Stimulated activated CD4-positive, alpha-beta T cell treated with anti-CD3 and anti-CD28 coated beads, Interleukin-15, amount 100 ng/mL, for 1 hour (primary cell): Measurements from ENCODE around the gene PPP1R1A.

Experiments
- DNase-seq, 2 donors: peaks; one replicate each; pipeline ENCODE4 v3.0.0-alpha.2; 2020; ENCODE audit warnings: low read depth in 1 of 2, low spot score in 1 of 2

Gene PPP1R1A

GRCh38 chr12:54588110-54588889 lies at the start of gene PPP1R1A:
PPP1R1A (minus strand) TSS chr12:54588659; CDS start chr12:54588488, 171 bp downstream.
- no peak for DNase-seq

- DNase-seq: no peak
Measured at GRCh38 chr12:54634795-54635194, 46.3 kb upstream of the PPP1R1A start, which contains the start of gene LACRT. LACRT (minus strand) TSS chr12:54634895; CDS start chr12:54634841, 54 bp downstream.

DNA sequence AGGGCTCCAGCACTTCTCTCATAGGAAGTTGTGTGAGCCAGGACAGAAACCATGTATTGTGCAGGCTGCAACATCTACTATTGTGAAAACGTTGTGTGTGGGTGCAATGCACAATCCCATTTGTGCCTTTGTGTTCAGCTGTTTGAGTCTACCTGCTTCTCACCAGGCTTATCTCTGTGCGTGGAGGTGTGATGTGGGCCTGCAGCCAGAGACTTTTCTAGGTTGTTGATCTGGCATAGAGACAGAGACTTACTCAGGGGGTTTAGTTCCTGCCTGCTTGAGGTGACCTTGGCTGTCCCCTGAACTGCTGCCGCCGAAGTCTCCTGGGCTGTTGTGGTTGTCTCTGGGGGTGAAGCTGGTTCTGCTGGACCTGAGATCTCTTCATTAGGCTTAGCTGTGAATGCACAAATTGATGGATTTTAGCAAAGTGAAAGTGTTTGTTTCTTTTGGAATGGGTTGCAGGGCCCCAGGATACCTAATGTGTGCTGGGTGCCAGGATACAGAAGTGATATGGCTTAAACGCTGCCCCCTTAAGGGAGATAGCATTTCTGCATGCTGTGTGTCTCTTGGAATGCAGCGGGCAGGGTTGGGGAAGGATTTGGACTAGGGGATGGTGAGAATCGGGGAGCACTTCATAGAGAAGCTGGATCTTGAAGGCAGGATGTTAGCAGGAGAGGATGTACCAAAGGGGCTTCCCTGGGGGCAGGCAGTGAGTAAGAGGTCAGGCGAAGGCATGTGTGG lies 43.7 kb upstream of the PPP1R1A start:
- no peak for DNase-seq

- no peak for DNase-seq
Measured at GRCh38 chr12:54631551-54631950, 43.1 kb upstream of the PPP1R1A start.

- no peak for DNase-seq
Measured at GRCh38 chr12:54629925-54630324, 41.5 kb upstream of the PPP1R1A start.

DNA sequence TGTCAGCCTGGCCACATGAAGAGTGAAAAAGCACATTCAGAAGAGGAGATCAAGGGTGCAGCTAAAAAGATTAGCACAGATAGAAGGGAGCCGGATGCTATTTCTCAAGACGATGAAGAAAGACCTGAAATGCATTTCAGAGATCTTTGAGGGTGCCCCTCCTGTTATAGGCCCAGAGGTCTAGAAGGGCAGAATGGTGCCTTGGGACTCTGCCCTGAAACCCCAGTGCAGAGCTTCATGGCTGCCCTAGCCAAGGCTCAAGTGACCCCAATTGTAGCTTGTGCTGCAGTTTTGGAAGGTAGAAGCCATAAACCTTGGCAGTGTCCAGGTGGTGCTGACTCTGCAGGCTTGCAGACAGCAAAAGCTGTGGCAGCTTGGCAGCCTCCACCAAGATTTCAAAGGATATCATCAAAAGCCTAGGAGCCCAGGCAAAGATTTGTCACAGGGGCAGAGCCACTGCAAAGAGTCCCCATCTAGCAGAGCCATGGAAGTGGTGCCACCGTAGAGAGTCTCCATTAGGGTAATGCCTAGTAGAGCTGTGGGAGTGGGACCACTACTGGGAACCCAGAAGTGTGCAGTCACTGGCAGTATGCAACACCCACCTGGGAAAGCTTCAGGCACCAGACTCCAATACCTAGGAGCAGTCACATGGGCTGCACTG lies 39.9 kb upstream of the PPP1R1A start:
- DNase-seq: no peak

DNA sequence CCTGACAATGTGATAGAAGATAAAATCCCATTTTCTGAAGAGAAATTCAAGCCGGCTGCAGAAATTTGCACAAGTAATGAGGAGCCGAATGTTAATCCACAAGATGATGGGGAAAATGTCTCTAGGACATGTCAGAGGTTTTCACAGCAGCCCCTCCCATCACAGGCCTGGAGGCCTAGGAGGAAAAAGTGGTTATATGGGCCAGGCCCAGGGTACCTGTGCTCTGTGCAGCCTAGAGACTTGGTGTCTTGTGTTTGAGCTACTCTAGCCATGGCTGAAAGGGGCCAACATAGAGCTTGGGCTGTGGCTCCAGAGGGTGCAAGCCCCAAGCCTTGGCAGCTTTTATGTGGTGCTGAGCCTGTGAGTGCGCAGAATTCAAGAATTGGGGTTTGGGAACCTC lies 38.8 kb upstream of the PPP1R1A start:
- DNase-seq: no peak

GRCh38 chr12:54625598-54625997 lies 37.1 kb upstream of the PPP1R1A start:
- no peak for DNase-seq

DNA sequence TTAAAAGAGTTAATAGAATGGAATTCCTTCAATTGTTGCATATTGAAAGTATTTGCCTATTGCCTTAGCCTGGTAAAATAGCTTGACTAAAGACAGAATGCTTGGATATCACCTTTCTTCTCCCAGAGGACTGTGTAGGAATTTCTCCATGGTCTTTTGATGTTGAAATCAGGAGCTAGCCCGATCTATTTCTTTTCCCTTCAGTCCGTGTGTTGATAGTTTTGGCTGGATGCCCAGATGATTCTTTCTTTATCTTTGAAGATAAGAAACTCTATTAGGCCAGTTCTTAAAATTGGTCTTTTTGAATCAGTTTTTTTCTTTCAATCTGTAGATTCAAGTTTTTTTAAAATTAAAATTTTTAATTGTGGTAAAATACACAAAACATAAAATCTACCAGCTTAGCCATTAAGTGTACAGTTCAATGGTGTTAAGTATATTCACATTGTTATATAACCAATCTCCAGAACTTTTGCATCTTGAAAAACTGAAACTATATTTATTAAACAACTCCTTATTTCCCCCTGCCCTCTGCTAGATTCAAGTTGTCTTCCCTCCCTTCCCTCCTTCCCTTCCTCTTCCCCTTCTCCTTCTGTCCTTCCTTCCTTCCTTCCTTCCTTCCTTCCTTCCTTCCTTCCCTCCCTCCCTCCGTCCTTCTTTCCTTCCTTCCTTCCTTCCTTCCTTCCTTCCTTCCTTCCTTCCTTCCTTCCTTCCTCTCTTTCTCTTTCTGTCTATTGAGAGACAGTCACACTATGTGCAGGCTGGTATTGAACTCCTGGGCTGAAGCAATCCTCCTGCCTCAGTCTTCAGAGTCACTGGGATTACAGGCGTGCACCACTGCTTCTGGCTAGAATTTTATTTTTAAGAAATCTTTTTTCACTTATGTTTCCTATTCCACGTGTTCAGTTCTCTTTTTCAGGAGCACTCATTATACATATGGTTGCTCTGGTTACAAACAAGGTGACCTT lies 36.1 kb upstream of the PPP1R1A start:
- DNase-seq: no peak

GRCh38 chr12:54622463-54623183 lies 34.2 kb upstream of the PPP1R1A start:
- no peak for DNase-seq

DNA sequence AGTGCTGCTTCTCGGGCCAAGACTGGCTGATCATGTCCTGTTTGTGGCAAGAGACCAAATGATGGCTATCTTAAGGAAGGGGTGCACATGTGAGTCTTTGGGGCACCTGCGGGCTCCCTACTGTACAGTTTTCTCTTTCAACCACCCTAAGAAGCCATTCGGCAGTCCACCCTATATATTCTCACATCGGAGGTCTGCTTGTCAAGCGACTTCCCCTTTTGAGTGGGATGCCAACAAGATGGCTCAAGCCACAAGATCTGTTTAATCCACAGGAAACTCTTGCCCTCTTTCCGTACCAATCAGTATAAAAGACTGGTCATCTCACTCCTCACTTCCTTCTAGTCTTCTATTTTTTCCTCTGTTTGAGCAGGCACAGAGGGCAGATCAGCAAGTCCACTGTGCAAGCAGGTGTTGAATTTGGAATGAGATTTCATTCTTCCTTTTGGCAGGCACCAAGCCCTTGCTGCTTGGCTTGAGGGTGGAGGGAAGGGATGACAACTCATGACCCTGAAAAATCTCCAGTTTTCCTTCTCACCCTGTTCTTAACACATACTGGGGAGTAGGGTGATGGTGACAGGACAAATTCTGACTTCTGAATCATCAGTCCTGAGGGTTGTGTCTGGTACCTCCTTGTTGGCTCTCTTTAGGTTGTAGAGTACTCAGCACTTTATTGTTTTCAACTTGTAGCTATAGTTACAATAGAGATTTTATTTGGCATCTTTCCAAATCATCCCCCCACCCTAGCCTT lies 28.6 kb upstream of the PPP1R1A start:
- DNase-seq: no peak

- DNase-seq: no peak
Measured at GRCh38 chr12:54612225-54612750, 23.8 kb upstream of the PPP1R1A start.

GRCh38 chr12:54611715-54612149 lies 23.3 kb upstream of the PPP1R1A start:
- no peak for DNase-seq

DNA sequence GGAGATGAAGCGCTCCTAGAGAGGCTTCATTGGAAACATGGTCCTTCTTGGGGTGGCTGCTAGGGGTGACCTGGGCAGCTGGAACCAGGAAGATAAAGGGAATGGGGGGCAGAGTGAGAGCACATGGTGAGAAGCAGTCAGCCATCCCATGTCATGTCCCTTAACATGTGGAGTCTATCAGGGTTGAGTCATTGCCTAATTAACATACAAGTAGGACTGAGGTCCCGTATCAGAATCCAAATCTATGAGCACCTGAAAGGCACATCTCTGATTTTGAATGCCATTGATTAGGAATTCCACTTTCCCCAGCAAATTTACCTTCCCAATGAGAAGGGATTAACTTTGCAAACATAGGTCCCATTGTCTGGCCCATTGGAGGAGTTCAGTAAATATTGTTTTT lies 20.3 kb upstream of the PPP1R1A start:
- no peak for DNase-seq

DNA sequence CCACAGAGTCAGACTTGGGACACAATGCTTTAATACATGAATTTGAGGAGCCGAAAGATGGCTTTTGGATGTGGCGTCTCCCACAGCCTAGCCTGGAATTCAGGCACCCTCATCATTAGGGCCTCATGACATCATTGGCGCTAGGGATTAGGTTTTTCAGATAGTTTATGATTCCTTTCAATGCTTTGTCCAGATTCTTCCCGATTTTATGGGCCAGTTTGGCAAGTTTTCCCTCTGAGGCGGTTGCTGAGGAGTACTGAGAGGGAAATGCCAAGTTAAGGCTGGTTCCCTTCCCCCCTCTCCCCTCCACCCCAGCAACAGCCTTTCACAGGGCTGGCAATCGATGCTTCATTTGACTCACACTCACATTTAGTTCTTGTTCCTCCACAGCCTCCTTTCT lies 19.7 kb upstream of the PPP1R1A start:
- no peak for DNase-seq

- DNase-seq: no peak
Measured at GRCh38 chr12:54606556-54606955, 18.1 kb upstream of the PPP1R1A start.

GRCh38 chr12:54605138-54605970 lies 16.9 kb upstream of the PPP1R1A start:
- DNase-seq: no peak

DNA sequence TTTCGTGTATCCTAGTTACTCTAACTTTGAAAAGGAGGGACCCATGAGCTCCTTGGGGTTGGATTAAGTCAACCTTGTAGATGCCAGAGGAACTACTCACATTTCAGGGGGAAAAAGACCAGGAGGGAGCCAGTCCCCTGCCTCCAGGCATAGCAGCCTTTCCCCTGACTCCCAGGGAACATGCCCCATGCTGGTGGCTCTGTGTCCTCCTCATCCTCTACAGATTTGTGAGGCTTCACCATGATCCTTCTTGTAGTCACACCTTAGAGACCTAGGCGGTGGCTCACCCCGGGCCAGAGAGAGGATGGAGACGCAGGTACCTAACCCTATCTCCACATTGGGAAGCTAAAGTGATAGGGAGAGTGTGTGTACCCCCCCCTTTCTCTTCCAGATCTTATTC lies 16.0 kb upstream of the PPP1R1A start:
- no peak for DNase-seq
